ENCODE measurements around the gene LSM4.

The LSM4 gene

GRCh38 chr19:18313398-18313797 lies 9.5 kb downstream of the LSM4 start:
- Histone ChIP-seq H3K9ac (ENCODE audit: low read depth, low read length, poor library complexity) (no peak overlapping the region), H4K8ac (ENCODE audit: low read depth, low read length) (no peak overlapping the region), H2BK15ac (ENCODE audit: low read length) (no peak overlapping the region), H3K9me3 (replicated peaks in 1 of 2; ENCODE audit: control insufficient read depth in 2 of 2, insufficient read depth in 1 of 2, low read depth in 1 of 2, low read length in 2 of 2) (no peaks in the 10 kb centered on the region), H3K36me3 (replicated peaks in 1 of 2; ENCODE audit: control insufficient read depth in 2 of 2, insufficient read depth in 2 of 2, low read length in 2 of 2) (peaks cover 48 to 91% of the 10 kb centered on the region in 2 donors), H2BK5ac (ENCODE audit: low read length) (no peak overlapping the region), H3K4me2 (ENCODE audit: insufficient read depth, low read length, poor library complexity, severe bottlenecking) (no peak overlapping the region), H3K4me1 (ENCODE audit: control insufficient read depth in 2 of 2, insufficient read depth in 1 of 2, low read depth in 1 of 2, low read length in 2 of 2) (no peaks in the 10 kb centered on the region), H2BK12ac (ENCODE audit: low read length) (no peak overlapping the region), H3K27me3 (ENCODE audit: control insufficient read depth in 3 of 3, insufficient read depth in 3 of 3, low read depth in 1 of 3, low read length in 3 of 3) (no peaks in the 10 kb centered on the region), H3K23ac (ENCODE audit: low read depth, low read length, poor library complexity) (no peak overlapping the region), H4K91ac (ENCODE audit: low read depth, low read length, poor library complexity) (no peak overlapping the region), H2AFZ (ENCODE audit: low read length) (no peak overlapping the region), H3K18ac (ENCODE audit: low read length) (no peak overlapping the region), H2AK5ac (ENCODE audit: low read depth, low read length) (no peak overlapping the region), H3K27ac (replicated peaks; ENCODE audit: low read length) (no peak overlapping the region), H3K79me1 (ENCODE audit: low read depth, low read length) (peaks cover 25% of the 10 kb centered on the region), H3K4me3 (ENCODE audit: low read length in 2 of 2) (no peak overlapping the region), H2BK120ac (ENCODE audit: low read depth, low read length) (no peak overlapping the region), H3K14ac (ENCODE audit: low read length) (no peak overlapping the region), H3K4ac (ENCODE audit: low read length) (no peak overlapping the region)
- no peak for DNase-seq (ENCODE audit: low spot score)
- no CpG with 5 or more reads among the region's 3 CpGs for WGBS, 2 donors (ENCODE audit: extremely low coverage in 2 of 2, insufficient read length in 2 of 2, insufficient replicate concordance in 1 of 2)

DNA sequence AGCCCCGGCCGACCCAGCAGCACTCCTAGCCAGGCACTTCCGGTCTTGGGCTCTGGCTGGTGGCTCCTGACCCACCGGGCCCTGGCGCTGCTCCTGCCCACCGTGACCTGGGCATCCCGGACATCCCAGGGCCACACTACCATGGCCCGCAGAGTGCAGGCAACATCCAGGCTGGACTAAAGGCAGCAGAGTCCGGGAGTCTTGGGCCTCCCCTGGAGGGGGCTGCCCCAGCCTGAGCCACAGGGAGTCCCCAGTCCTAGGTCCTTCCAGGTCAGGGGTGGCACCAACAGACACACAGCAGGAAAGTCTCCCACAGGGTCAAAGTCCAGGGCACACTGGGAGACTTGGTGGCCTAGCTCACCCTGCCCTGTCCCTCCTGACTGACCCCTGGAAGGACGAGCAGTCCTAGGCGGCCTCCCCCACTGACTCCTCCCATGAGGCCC lies 10.8 kb downstream of the LSM4 start:
- H2BK120ac ChIP-seq (ENCODE audit: low read depth, low read length), result no peak overlapping the region
- peak overlapping the region; percentile 50 for H3K9ac ChIP-seq (ENCODE audit: low read depth, low read length, poor library complexity)
- H3K4me2 ChIP-seq (ENCODE audit: insufficient read depth, low read length, poor library complexity, severe bottlenecking), result no peak overlapping the region
- no peak overlapping the region for H2AFZ ChIP-seq (ENCODE audit: low read length)
- peaks cover 18% of the 10 kb centered on the region for H3K79me1 ChIP-seq (ENCODE audit: low read depth, low read length)
- H3K18ac ChIP-seq (ENCODE audit: low read length), result no peak overlapping the region
- H3K4ac ChIP-seq (ENCODE audit: low read length), result no peak overlapping the region
- no peak for DNase-seq (ENCODE audit: low spot score)
- no peak overlapping the region for H2AK5ac ChIP-seq (ENCODE audit: low read depth, low read length)
- peak overlapping the region; percentile 39 for H2BK5ac ChIP-seq (ENCODE audit: low read length)
- H3K27me3 ChIP-seq (ENCODE audit: control insufficient read depth in 3 of 3, insufficient read depth in 3 of 3, low read depth in 1 of 3, low read length in 3 of 3), result no peaks in the 10 kb centered on the region
- H3K9me3 ChIP-seq (replicated peaks in 1 of 2; ENCODE audit: control insufficient read depth in 2 of 2, insufficient read depth in 1 of 2, low read depth in 1 of 2, low read length in 2 of 2), result no peaks in the 10 kb centered on the region
- H3K27ac ChIP-seq (replicated peaks; ENCODE audit: low read length), result no peak overlapping the region
- H2BK15ac ChIP-seq (ENCODE audit: low read length), result no peak overlapping the region
- no peak overlapping the region for H4K8ac ChIP-seq (ENCODE audit: low read depth, low read length)
- no peak overlapping the region for H3K14ac ChIP-seq (ENCODE audit: low read length)
- WGBS, 2 donors (ENCODE audit: extremely low coverage in 2 of 2, insufficient read length in 2 of 2, insufficient replicate concordance in 1 of 2), result no CpG with 5 or more reads among the region's 11 CpGs
- H3K4me3 ChIP-seq (ENCODE audit: low read length in 2 of 2), result peak overlapping the region in 1 of 2 donors; percentile 11
- H3K36me3 ChIP-seq (replicated peaks in 1 of 2; ENCODE audit: control insufficient read depth in 2 of 2, insufficient read depth in 2 of 2, low read length in 2 of 2), result peaks cover 55 to 95% of the 10 kb centered on the region in 2 donors
- no peak overlapping the region for H2BK12ac ChIP-seq (ENCODE audit: low read length)
- H4K91ac ChIP-seq (ENCODE audit: low read depth, low read length, poor library complexity), result no peak overlapping the region
- no peaks in the 10 kb centered on the region for H3K4me1 ChIP-seq (ENCODE audit: control insufficient read depth in 2 of 2, insufficient read depth in 1 of 2, low read depth in 1 of 2, low read length in 2 of 2)
- H3K23ac ChIP-seq (ENCODE audit: low read depth, low read length, poor library complexity), result peak overlapping the region; percentile 80

GRCh38 chr19:18311502-18312091 lies 11.3 kb downstream of the LSM4 start:
- Histone ChIP-seq H3K36me3 (replicated peaks in 1 of 2; ENCODE audit: control insufficient read depth in 2 of 2, insufficient read depth in 2 of 2, low read length in 2 of 2) (peaks cover 60 to 98% of the 10 kb centered on the region in 2 donors), H2BK15ac (ENCODE audit: low read length) (no peak overlapping the region), H3K23ac (ENCODE audit: low read depth, low read length, poor library complexity) (peak overlapping the region; percentile 80), H2AFZ (ENCODE audit: low read length) (no peak overlapping the region), H3K79me1 (ENCODE audit: low read depth, low read length) (peaks cover 18% of the 10 kb centered on the region), H2BK120ac (ENCODE audit: low read depth, low read length) (no peak overlapping the region), H3K27me3 (ENCODE audit: control insufficient read depth in 3 of 3, insufficient read depth in 3 of 3, low read depth in 1 of 3, low read length in 3 of 3) (no peaks in the 10 kb centered on the region), H2BK5ac (ENCODE audit: low read length) (peak overlapping the region; percentile 39), H2AK5ac (ENCODE audit: low read depth, low read length) (no peak overlapping the region), H3K18ac (ENCODE audit: low read length) (no peak overlapping the region), H3K4ac (ENCODE audit: low read length) (peak overlapping the region; percentile 53), H3K9me3 (replicated peaks in 1 of 2; ENCODE audit: control insufficient read depth in 2 of 2, insufficient read depth in 1 of 2, low read depth in 1 of 2, low read length in 2 of 2) (no peaks in the 10 kb centered on the region), H4K8ac (ENCODE audit: low read depth, low read length) (no peak overlapping the region), H3K14ac (ENCODE audit: low read length) (peak overlapping the region; percentile 21), H3K4me1 (ENCODE audit: control insufficient read depth in 2 of 2, insufficient read depth in 1 of 2, low read depth in 1 of 2, low read length in 2 of 2) (no peaks in the 10 kb centered on the region), H4K91ac (ENCODE audit: low read depth, low read length, poor library complexity) (no peak overlapping the region), H3K9ac (ENCODE audit: low read depth, low read length, poor library complexity) (no peak overlapping the region), H3K4me2 (ENCODE audit: insufficient read depth, low read length, poor library complexity, severe bottlenecking) (no peak overlapping the region), H3K4me3 (ENCODE audit: low read length in 2 of 2) (no peak overlapping the region), H2BK12ac (ENCODE audit: low read length) (no peak overlapping the region), H3K27ac (replicated peaks; ENCODE audit: low read length) (no peak overlapping the region)
- no CpG with 5 or more reads among the region's 22 CpGs for WGBS, 2 donors (ENCODE audit: extremely low coverage in 2 of 2, insufficient read length in 2 of 2, insufficient replicate concordance in 1 of 2)
- DNase-seq (ENCODE audit: low spot score), result no peak

DNA sequence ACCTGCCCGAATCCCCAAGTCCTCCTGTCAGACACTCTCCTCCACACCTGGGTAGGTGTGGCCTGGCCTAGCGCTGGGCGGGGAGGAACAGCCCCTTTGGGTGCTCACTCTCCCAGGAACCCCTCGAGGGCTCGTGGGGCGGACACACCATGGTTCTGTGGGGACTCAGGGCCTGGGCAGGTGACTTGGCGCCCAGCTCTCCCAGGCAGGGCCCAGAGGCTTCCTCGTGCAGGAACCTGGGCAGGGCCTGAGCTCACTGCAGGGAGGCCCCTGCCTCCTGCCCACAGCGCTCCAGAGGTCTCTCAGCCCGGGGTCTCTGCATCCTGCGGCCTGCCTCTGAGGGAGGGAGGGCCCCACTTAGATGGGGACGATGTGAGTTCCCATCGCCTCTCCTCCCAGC lies 11.9 kb downstream of the LSM4 start:
- WGBS, 2 donors (ENCODE audit: extremely low coverage in 2 of 2, insufficient read length in 2 of 2, insufficient replicate concordance in 1 of 2), result no CpG with 5 or more reads among the region's 13 CpGs
- H3K27me3 ChIP-seq (ENCODE audit: control insufficient read depth in 3 of 3, insufficient read depth in 3 of 3, low read depth in 1 of 3, low read length in 3 of 3), result no peaks in the 10 kb centered on the region
- H3K18ac ChIP-seq (ENCODE audit: low read length), result peak overlapping the region; percentile 17
- H3K4me3 ChIP-seq (ENCODE audit: low read length in 2 of 2), result no peak overlapping the region
- H3K4ac ChIP-seq (ENCODE audit: low read length), result peak overlapping the region; percentile 53
- no peak overlapping the region for H2AK5ac ChIP-seq (ENCODE audit: low read depth, low read length)
- no peak overlapping the region for H3K27ac ChIP-seq (replicated peaks; ENCODE audit: low read length)
- peaks cover 17% of the 10 kb centered on the region for H3K79me1 ChIP-seq (ENCODE audit: low read depth, low read length)
- H3K4me1 ChIP-seq (ENCODE audit: control insufficient read depth in 2 of 2, insufficient read depth in 1 of 2, low read depth in 1 of 2, low read length in 2 of 2), result no peaks in the 10 kb centered on the region
- peaks cover 66 to 98% of the 10 kb centered on the region in 2 donors for H3K36me3 ChIP-seq (replicated peaks in 1 of 2; ENCODE audit: control insufficient read depth in 2 of 2, insufficient read depth in 2 of 2, low read length in 2 of 2)
- peak overlapping the region; percentile 39 for H2BK5ac ChIP-seq (ENCODE audit: low read length)
- no peak overlapping the region for H3K4me2 ChIP-seq (ENCODE audit: insufficient read depth, low read length, poor library complexity, severe bottlenecking)
- DNase-seq (ENCODE audit: low spot score), result no peak
- H3K9ac ChIP-seq (ENCODE audit: low read depth, low read length, poor library complexity), result no peak overlapping the region
- H2BK120ac ChIP-seq (ENCODE audit: low read depth, low read length), result no peak overlapping the region
- H4K8ac ChIP-seq (ENCODE audit: low read depth, low read length), result no peak overlapping the region
- H3K9me3 ChIP-seq (replicated peaks in 1 of 2; ENCODE audit: control insufficient read depth in 2 of 2, insufficient read depth in 1 of 2, low read depth in 1 of 2, low read length in 2 of 2), result no peaks in the 10 kb centered on the region
- no peak overlapping the region for H4K91ac ChIP-seq (ENCODE audit: low read depth, low read length, poor library complexity)
- no peak overlapping the region for H3K14ac ChIP-seq (ENCODE audit: low read length)
- no peak overlapping the region for H2AFZ ChIP-seq (ENCODE audit: low read length)
- H3K23ac ChIP-seq (ENCODE audit: low read depth, low read length, poor library complexity), result no peak overlapping the region
- no peak overlapping the region for H2BK15ac ChIP-seq (ENCODE audit: low read length)
- H2BK12ac ChIP-seq (ENCODE audit: low read length), result no peak overlapping the region
